ENCODE measurements around the gene UBL4A. TPM values are rescaled to one million over a fixed set of nuclear protein-coding genes. Genes with fewer than 3 reads are reported as not detected.

UBL4A gene
- total RNA-seq, 3 donors from 2014 or later: 36.2 to 40.1 (median 38.3) TPM

GRCh38 chrX:154482786-154483185, 3.6 kb downstream of the UBL4A start:
- no peak for DNase-seq (ENCODE audit: low spot score in 2 of 2)

GRCh38 chrX:154481911-154482601, 4.4 kb downstream of the UBL4A start:
- Histone ChIP-seq H3K27me3 (peaks cover 0 to 15% of the 10 kb centered on the region in 2 donors), H3K36me3 (no peaks in the 10 kb centered on the region), H3K4me1 (no peaks in the 10 kb centered on the region), H3K4me3 (no peak overlapping the region), H3K9me3 (no peaks in the 10 kb centered on the region), H3K27ac (no peak overlapping the region)
- DNase-seq (ENCODE audit: low spot score in 2 of 2): no peak
- intact Hi-C loops (cut with DNase I; ENCODE audit: low total_unique reads): no loop called here
- TF ChIP-seq CTCF (IDR thresholded peaks at IDR 0.05) (no peak), POLR2A (IDR thresholded peaks at IDR 0.05) (no peak), POLR2AphosphoS5 (IDR thresholded peaks at IDR 0.05) (no peak)

More at GRCh38 chrX:154482786-154483185, 3.6 kb downstream of the UBL4A start:
- no peak overlapping the region for H3K4me3 ChIP-seq
- intact Hi-C loops (cut with DNase I; ENCODE audit: low total_unique reads): no loop called here
- H3K27ac ChIP-seq: no peak overlapping the region
- no peaks in the 10 kb centered on the region for H3K9me3 ChIP-seq
- no peaks in the 10 kb centered on the region for H3K4me1 ChIP-seq
- TF ChIP-seq POLR2A (IDR thresholded peaks at IDR 0.05): no peak
- TF ChIP-seq CTCF (IDR thresholded peaks at IDR 0.05): no peak
- TF ChIP-seq POLR2AphosphoS5 (IDR thresholded peaks at IDR 0.05): no peak
- H3K36me3 ChIP-seq: no peaks in the 10 kb centered on the region
- peaks cover 0 to 20% of the 10 kb centered on the region in 2 donors for H3K27me3 ChIP-seq

DNA sequence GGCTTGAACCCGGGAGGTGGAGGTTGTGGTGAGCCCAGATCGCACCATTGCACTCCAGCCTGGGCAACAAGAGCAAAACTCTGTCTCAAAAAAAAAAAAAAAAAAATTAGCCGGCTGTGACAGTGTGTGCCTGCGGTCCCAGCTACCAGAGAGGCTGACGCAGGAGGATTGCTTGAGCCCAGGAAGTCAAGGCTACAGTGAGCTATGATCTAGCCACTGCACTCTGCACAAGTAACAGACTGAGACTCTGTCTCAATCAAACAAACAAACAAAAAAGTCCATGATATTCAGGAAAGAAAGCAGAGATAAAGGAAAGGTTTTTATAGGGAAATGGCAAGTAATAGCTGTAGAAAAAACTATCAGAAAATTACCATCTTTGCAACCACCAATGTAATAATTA, 5.2 kb downstream of the UBL4A start:
- Histone ChIP-seq H3K27ac (no peak overlapping the region), H3K36me3 (no peaks in the 10 kb centered on the region), H3K9me3 (no peaks in the 10 kb centered on the region), H3K4me3 (no peak overlapping the region), H3K4me1 (no peaks in the 10 kb centered on the region), H3K27me3 (peaks cover 0 to 21% of the 10 kb centered on the region in 2 donors)
- no peak for DNase-seq (ENCODE audit: low spot score in 2 of 2)
- TF ChIP-seq POLR2AphosphoS5 (IDR thresholded peaks at IDR 0.05) (no peak), POLR2A (IDR thresholded peaks at IDR 0.05) (no peak), CTCF (IDR thresholded peaks at IDR 0.05) (no peak)
- intact Hi-C loops (cut with DNase I; ENCODE audit: low total_unique reads): no loop called here

GRCh38 chrX:154478728-154479622, 7.4 kb downstream of the UBL4A start, which contains the start of gene LAGE3:
TSS of gene LAGE3 (minus strand) at chrX:154479281. CDS start at chrX:154478915, 366 bp downstream.
- Histone ChIP-seq H3K27ac (peak within 1 kb of the TSS; percentile 48 to 82), H3K4me1 (no peaks in the 10 kb centered on the region), H3K27me3 (peaks cover 0 to 27% of the 10 kb centered on the region in 2 donors), H3K36me3 (no peaks in the 10 kb centered on the region), H3K4me3 (peak within 1 kb of the TSS; percentile 44 to 72 (median 48)), H3K9me3 (no peaks in the 10 kb centered on the region)
- intact Hi-C loops (cut with DNase I; ENCODE audit: low total_unique reads): no loop called here
- DNase-seq (ENCODE audit: low spot score in 2 of 2): peak; percentile 87 to 90
- TF ChIP-seq CTCF (IDR thresholded peaks at IDR 0.05) (no peak), POLR2AphosphoS5 (IDR thresholded peaks at IDR 0.05) (peak in 2 of 3 donors; percentile 51 to 57), POLR2A (IDR thresholded peaks at IDR 0.05) (no peak)

All from breast epithelium (tissue), 4 donors.